ENCODE results near the gene LAMC1. TPM values are rescaled to one million over a fixed set of nuclear protein-coding genes. Genes with fewer than 3 reads are reported as not detected.

Gene LAMC1
- total and polyA plus RNA-seq, 2 donors (not counting 1 experiment from before 2014, with no cell fraction given): 11.5 to 34.0 TPM

- H3K4me1 Mint-ChIP-seq: peaks cover 33% of the 10 kb centered on the region
- intact Hi-C loops (cut with micrococcal nuclease): no loop called here
These were observed 16.1 kb downstream of the LAMC1 start for GRCh38 chr1:183039330-183039729.

DNA sequence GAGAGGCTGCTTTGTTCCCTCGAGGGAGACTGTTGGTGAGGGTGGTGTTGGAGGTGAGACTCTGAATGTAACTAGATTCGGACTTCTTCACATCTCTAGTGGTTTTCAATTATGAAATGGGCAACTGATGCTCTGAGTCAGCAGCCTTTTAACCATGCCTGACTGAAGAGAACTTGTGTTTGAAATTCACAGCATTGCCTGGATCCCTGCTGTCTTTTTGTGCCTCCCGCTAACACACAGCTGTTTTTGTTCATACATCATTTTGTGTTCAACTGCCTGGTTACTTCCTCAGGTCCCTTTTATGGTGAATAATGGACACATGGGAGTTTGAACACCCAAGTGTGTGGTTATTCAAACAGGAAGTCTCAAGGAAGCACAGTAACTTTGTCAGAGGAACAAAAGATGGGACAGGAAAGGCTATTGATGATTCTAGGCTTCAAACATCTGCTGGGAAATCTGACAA lies 16.8 kb downstream of the LAMC1 start:
- Histone ChIP-seq H3K79me2 (ENCODE audit: control insufficient read depth, insufficient read depth, low read length) (peaks cover 52% of the 10 kb centered on the region), H2AFZ (ENCODE audit: insufficient read depth, low read depth, low read length, poor library complexity, severe bottlenecking) (no peak overlapping the region), H3K4me2 (replicated peaks; ENCODE audit: low read depth, low read length, poor library complexity, severe bottlenecking) (peak overlapping the region; percentile 7), H3K4me1 (ENCODE audit: control insufficient read depth in 2 of 2, insufficient read depth in 2 of 2, low read length in 2 of 2) (peaks cover 13 to 18% of the 10 kb centered on the region in 2 donors), H4K20me1 (ENCODE audit: control insufficient read depth, insufficient read depth, low read length, poor library complexity, severe bottlenecking) (no peaks in the 10 kb centered on the region), H3K9me3 (ENCODE audit: control extremely low read depth in 1 of 3, control insufficient read depth in 2 of 3, insufficient read depth in 1 of 3, low read length in 2 of 3) (no peaks in the 10 kb centered on the region), H3K4me3 (ENCODE audit: control extremely low read depth in 1 of 5, extremely low read depth in 1 of 5, insufficient read depth in 1 of 5, low read depth in 2 of 5, low read length in 4 of 5) (no peak overlapping the region), H3K36me3 (replicated peaks in 1 of 2; ENCODE audit: control extremely low read depth in 1 of 2, control insufficient read depth in 1 of 2, extremely low read depth in 1 of 2, insufficient read depth in 2 of 2, low read length in 1 of 2) (no peaks in the 10 kb centered on the region), H3K27me3 (replicated peaks in 1 of 4; ENCODE audit: control extremely low read depth in 1 of 4, control insufficient read depth in 3 of 4, insufficient read depth in 4 of 4, low read length in 3 of 4) (no peaks in the 10 kb centered on the region), H3K27ac (ENCODE audit: low read length in 2 of 2) (no peak overlapping the region), H3K9ac (ENCODE audit: low read length) (no peak overlapping the region)
- WGBS (ENCODE audit: insufficient coverage): 0% methylated on average over 1 of the region's 3 CpGs
- intact Hi-C loops (cut with micrococcal nuclease): no loop called here
- POLR2A ChIA-PET: no interaction called here
- Mint-ChIP-seq H3K27ac (peak overlapping the region; percentile 51), H3K9me3 (ENCODE audit: insufficient read depth) (no peaks in the 10 kb centered on the region), H3K4me1 (peaks cover 40% of the 10 kb centered on the region), H3K4me3 (peak overlapping the region; percentile 15), H3K27me3 (no peaks in the 10 kb centered on the region)
- CTCF ChIA-PET: interaction anchor here (1.1 to 1.6 kb wide), 3 partner anchors 8 to 29 kb away, joined by 3 to 5 read pairs (median 3); no protein-coding TSS in a partner anchor
- DNase-seq: no peak
- no peak for ATAC-seq (ENCODE audit: low read depth)
- TF ChIP-seq EZH2 (IDR thresholded peaks at IDR 0.05; ENCODE audit: borderline replicate concordance, insufficient read depth, low read depth, low read length, poor library complexity, severe bottlenecking) (no peak), CTCF (IDR thresholded peaks at IDR 0.05) (no peak)

More at GRCh38 chr1:183039330-183039729, 16.1 kb downstream of the LAMC1 start:
- Histone ChIP-seq H3K27ac (ENCODE audit: low read length in 2 of 2) (no peak overlapping the region), H3K9ac (ENCODE audit: low read length) (no peak overlapping the region), H3K4me1 (ENCODE audit: control insufficient read depth in 2 of 2, insufficient read depth in 2 of 2, low read length in 2 of 2) (peaks cover 13 to 14% of the 10 kb centered on the region in 2 donors), H3K9me3 (ENCODE audit: control extremely low read depth in 1 of 3, control insufficient read depth in 2 of 3, insufficient read depth in 1 of 3, low read length in 2 of 3) (no peaks in the 10 kb centered on the region), H3K4me3 (ENCODE audit: control extremely low read depth in 1 of 5, extremely low read depth in 1 of 5, insufficient read depth in 1 of 5, low read depth in 2 of 5, low read length in 4 of 5) (no peak overlapping the region), H3K4me2 (replicated peaks; ENCODE audit: low read depth, low read length, poor library complexity, severe bottlenecking) (peak overlapping the region; percentile 7), H3K79me2 (ENCODE audit: control insufficient read depth, insufficient read depth, low read length) (peaks cover 56% of the 10 kb centered on the region), H3K36me3 (replicated peaks in 1 of 2; ENCODE audit: control extremely low read depth in 1 of 2, control insufficient read depth in 1 of 2, extremely low read depth in 1 of 2, insufficient read depth in 2 of 2, low read length in 1 of 2) (no peaks in the 10 kb centered on the region), H3K27me3 (replicated peaks in 1 of 4; ENCODE audit: control extremely low read depth in 1 of 4, control insufficient read depth in 3 of 4, insufficient read depth in 4 of 4, low read length in 3 of 4) (no peaks in the 10 kb centered on the region), H2AFZ (ENCODE audit: insufficient read depth, low read depth, low read length, poor library complexity, severe bottlenecking) (no peak overlapping the region), H4K20me1 (ENCODE audit: control insufficient read depth, insufficient read depth, low read length, poor library complexity, severe bottlenecking) (no peaks in the 10 kb centered on the region)
- TF ChIP-seq EZH2 (IDR thresholded peaks at IDR 0.05; ENCODE audit: borderline replicate concordance, insufficient read depth, low read depth, low read length, poor library complexity, severe bottlenecking) (no peak), CTCF (IDR thresholded peaks at IDR 0.05) (no peak)
- H3K27ac Mint-ChIP-seq: no peak overlapping the region
- no peaks in the 10 kb centered on the region for H3K27me3 Mint-ChIP-seq
- ChIA-PET CTCF (interaction anchor here (0.7 to 1.6 kb wide), 4 partner anchors 9 to 39 kb away, joined by 3 to 5 read pairs (median 4); no protein-coding TSS in a partner anchor), POLR2A (no interaction called here)
- ATAC-seq (ENCODE audit: low read depth) (no peak), DNase-seq (no peak)
- no peaks in the 10 kb centered on the region for H3K9me3 Mint-ChIP-seq (ENCODE audit: insufficient read depth)
- WGBS (ENCODE audit: insufficient coverage): 100% methylated on average over 2 of the region's 4 CpGs
- H3K4me3 Mint-ChIP-seq: no peak overlapping the region

Measured in B cell (primary cell).